GM12801 (cell line): ENCODE data around the gene MAX.

Source experiments
- TF ChIP-seq, protein P1 (sequence below): IDR thresholded peaks from one replicate; pipeline ENCODE4 v1.5.1; 2011; ENCODE audit warnings: control low read depth; ENCODE audit not compliant: insufficient read length; ENCODE audit errors: extremely low read depth

MAX gene

GRCh38 chr14:65092349-65092748 lies 10.0 kb downstream of the MAX start:
- TF ChIP-seq, protein P1, sequence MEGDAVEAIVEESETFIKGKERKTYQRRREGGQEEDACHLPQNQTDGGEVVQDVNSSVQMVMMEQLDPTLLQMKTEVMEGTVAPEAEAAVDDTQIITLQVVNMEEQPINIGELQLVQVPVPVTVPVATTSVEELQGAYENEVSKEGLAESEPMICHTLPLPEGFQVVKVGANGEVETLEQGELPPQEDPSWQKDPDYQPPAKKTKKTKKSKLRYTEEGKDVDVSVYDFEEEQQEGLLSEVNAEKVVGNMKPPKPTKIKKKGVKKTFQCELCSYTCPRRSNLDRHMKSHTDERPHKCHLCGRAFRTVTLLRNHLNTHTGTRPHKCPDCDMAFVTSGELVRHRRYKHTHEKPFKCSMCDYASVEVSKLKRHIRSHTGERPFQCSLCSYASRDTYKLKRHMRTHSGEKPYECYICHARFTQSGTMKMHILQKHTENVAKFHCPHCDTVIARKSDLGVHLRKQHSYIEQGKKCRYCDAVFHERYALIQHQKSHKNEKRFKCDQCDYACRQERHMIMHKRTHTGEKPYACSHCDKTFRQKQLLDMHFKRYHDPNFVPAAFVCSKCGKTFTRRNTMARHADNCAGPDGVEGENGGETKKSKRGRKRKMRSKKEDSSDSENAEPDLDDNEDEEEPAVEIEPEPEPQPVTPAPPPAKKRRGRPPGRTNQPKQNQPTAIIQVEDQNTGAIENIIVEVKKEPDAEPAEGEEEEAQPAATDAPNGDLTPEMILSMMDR, result no peak

DNA sequence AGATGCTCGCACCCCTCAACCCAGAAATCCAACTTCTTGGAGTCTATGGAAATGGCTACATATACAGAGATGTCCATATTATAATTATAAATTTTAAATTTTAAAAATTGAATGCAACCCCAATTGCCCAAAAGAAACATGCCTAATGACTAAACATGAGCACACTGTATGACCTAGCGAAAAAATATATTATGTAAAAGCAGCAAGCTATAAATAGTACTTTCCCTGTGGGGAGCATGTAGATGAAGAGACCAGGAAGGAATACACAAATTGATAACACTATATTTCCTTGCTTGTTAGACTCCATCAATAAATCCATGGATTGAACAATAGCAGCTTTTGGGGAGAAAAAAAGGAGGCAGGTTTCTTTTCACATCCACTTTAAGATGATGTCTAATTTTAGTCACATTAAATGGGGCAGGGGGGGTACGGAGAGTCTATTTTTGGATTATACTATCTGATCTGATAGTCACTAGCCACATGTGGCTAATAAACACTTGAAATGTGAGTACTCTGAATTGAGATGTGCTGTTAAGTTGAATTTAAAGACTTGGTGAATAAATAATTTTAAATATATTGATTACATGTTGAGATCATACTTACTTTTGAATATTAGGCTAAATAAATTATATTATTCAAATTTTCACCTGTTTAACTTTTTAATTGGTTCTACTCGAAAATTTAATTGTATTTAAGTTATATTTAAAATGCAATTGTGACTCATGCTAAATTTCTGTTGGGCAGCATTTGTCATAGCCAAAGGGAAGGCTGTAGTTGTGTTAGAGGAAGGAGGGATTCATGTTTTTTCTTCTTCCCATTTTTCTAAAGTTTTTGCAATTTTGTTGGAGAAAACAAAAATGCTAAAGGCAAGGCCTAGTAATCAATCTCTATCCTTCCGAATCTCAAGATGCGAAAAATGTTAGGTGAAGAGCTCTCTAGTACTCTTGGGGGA lies 17.5 kb downstream of the MAX start:
- TF ChIP-seq, protein P1, result no peak

- TF ChIP-seq, protein P1, result no peak
These were observed 19.4 kb downstream of the MAX start for GRCh38 chr14:65082930-65083329.

DNA sequence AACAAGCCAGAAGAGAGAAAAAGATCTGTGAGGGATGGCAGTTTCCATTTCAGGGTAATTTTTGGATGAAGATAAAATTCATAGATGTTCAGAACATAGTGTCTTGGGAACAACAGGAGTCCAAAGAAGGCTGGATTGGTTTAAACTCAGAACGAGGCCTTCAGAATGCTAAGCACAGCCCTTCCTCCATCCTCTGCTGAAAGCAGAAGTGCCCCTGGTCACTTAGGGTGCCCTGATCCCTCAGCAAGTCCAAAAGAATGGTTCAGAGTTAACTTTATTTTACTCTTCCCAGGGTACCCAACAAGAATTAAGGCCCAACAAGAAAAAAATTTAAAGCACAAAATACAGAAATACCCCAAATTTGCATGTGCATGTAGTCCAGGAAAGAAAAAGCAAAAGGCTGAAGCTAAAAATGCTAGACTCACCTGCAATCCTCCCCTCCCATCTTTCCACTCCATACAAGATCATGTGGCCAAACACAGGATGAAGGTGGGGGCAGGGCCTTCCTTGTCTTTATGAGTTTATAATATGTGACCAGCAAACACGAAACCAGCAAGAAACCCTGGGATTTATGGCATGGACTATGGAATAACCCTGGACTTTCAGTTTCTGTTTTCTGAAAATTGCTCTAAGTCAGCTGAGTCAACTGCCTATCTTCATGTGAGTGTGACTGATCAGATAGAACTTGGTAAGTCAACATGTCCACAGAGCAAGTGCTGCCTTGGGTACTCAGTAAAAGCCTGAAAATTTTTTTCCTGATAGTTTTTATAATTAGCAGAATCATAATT lies 21.2 kb downstream of the MAX start:
- TF ChIP-seq, protein P1, result no peak

GRCh38 chr14:65079768-65080167 lies 22.5 kb downstream of the MAX start:
- TF ChIP-seq, protein P1, result no peak

DNA sequence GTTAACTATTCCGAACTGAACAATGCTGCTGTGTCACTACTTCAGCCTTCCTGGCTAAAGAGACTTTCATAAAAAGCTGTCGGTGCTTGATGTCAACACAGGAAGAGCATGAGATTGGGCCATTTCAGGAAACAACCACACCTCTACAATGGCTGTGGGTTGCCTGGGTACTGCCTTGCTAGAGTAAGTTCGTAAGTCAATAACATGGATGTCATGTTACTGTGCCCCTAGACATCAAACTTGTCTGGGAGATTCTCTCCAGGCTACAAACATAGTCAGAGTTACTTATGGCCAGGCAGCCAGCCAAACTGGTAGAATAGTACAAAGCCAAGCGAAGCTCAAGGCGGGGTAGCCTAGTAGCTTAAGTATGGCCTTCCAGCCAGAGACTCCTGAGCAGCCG lies 23.1 kb downstream of the MAX start:
- TF ChIP-seq, protein P1, result no peak

- TF ChIP-seq, protein P1, result no peak
These were observed 25.0 kb downstream of the MAX start for GRCh38 chr14:65077318-65077717.
